ENCODE results near the gene TP53I13.

TP53I13 gene

DNA sequence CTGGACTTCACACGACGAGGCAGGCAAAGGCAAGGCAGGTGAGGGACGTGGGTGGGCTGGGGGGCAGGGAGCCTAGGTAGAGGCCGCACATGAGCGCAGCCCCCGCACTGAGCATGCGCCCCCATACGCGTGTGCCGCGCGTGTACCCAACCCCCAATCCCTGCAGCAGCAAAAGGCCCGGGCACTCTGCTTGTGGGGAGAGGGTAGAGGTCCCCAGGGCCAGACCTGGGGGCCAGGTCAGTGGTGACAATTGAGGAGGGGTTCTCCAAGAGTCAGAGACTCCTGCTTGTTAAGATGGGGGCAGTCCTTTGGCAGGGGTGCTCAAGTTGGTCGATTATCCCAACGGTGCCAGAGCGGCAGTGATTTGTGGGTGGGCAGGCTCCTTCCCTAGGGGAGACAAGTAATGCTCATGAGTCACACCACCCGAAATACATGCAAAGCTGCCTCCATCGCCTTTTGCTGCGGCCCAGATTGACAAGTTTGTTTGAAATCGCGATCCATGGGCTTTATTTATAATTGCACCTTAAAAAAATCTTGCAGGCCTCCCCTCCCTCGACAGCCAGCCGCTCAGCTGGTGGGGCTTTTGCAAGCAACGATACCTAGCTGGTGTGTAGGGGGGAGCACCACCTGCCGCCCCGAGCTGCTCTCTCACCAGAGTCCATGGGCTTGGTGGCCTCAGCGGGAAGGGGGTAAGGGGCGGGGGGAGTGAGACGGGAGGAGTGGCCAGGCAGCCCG is 22.1 kb downstream of the TP53I13 start:
- Mint-ChIP-seq H3K9me3 (no peaks in the 10 kb centered on the region), H3K4me3 (peak overlapping the region; percentile 91), H3K27me3 (no peaks in the 10 kb centered on the region), H3K4me1 (peaks cover 44% of the 10 kb centered on the region), H3K36me3 (no peaks in the 10 kb centered on the region), H3K27ac (no peak overlapping the region)
- DNase-seq (ENCODE audit: low spot score in 2 of 2) (no peak), ATAC-seq (ENCODE audit: low read depth) (no peak)

DNA sequence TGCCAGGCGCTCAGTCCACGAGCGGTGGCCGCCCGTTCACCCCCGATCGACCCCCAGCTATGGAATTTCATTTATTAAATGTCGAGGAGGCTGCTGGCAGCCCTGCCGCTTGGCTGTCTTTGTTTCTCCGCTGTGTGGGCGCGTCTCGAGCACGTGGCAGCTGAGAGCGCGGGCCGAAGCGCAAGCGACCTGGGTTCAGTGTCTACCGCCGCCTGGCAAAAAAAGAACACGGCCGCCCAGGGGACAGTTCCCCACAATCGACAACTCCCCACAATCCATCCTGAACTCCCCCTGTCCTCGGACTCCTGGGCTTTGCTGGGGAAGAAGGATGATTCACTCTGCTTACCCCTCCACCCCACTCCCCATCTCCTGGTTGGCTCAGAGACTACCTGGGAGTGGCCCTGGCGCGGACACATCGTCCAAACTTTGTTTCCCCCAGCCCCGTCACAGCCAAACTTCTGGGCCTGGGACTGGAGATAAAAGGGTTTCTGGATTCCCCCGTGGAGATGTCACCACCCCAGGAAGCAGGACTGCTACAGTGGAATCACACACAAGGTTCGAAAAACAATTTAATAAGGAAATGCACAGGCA is 22.7 kb downstream of the TP53I13 start:
- ATAC-seq (ENCODE audit: low read depth) (peak; percentile 11), DNase-seq (ENCODE audit: low spot score in 2 of 2) (no peak)
- Mint-ChIP-seq H3K4me1 (peaks cover 44% of the 10 kb centered on the region), H3K27ac (no peak overlapping the region), H3K9me3 (no peaks in the 10 kb centered on the region), H3K27me3 (no peaks in the 10 kb centered on the region), H3K36me3 (no peaks in the 10 kb centered on the region), H3K4me3 (peak overlapping the region; percentile 91)

DNA sequence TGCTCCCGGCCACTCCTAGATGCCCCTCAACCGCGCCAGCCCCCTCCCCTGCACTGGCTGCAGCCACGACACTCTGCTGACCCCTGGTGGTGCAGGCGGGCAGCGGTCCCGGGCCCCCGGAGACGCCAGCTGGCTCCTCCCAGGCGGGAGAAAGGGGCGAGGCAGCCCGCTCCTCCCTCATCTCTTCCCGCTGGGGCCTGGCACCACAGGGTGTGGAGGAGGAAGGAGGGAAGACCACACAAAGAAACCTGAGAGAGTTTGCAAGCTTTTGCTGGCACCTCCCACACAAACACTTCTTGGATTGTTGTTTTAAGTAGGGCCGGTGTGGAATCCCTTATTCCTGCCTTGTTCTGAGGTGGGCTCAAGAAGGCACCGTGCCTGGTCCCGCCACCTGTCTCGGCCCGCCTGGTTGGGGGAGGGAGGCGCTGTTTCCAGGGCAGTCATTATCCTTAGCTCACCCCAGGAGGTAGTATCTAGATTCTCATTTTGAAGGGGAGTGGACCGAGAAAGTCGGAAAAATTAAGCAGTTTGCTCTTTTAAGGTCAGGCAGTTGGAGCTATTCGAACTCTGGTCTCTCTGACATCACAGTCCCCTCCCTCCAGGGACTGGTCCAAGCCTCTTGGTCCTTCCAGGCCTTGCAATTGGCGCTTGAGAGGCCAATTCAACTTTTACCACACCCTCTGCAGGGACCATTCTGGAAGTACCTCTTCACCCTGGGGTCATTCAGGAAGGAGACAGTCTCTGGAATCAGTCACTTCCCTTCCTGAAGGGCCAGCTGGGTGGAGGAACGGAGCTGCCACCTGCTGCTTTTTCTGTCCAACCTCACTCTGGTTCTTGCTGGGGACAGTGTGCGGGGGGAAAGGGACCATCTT is 23.5 kb downstream of the TP53I13 start:
- H3K4me1 Mint-ChIP-seq: peaks cover 40% of the 10 kb centered on the region
- H3K9me3 Mint-ChIP-seq: no peaks in the 10 kb centered on the region
- peak overlapping the region; percentile 91 for H3K4me3 Mint-ChIP-seq
- ATAC-seq (ENCODE audit: low read depth) (peak; percentile 46), DNase-seq (ENCODE audit: low spot score in 2 of 2) (peak; percentile 78 to 91)
- no peaks in the 10 kb centered on the region for H3K36me3 Mint-ChIP-seq
- no peaks in the 10 kb centered on the region for H3K27me3 Mint-ChIP-seq
- H3K27ac Mint-ChIP-seq: no peak overlapping the region

DNA sequence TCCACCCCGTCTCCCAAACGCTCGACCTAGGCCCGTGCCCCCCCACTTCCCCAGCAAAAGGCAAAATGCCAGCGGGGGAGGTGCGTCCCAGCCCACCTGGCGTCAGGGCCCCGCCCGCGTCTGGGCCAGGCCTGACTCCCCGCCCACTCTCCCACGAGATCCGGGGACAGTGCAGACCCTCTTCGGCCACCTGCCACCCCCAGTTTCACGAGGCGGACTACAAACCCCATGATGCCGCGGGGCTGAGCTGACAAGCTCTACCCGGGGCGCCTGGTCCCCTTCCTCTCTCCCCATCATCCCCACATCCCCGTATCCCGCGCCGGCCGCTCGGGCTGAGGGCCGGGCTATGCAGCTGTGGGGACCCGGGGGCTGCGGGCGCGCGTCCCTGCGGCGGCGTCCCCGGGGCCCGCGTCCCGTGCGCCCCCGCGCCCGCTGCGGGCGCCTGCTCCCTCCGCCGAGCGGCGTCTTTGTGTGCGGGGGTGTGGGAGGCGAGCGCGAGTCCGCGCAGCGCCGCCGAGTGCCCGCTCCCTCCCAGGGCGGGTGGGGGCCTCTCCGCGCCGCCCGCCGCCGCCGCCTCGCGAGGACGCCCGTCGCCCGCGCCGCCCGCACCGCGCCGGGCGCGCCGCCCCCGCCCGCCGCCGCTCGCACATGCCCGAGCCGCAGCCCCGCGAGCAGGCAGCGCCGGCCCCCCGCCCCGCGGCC is 24.5 kb downstream of the TP53I13 start, which contains the start of gene ANKRD13B:
Gene ANKRD13B (plus strand): TSS at position 283 of the 702 bp plus-strand sequence. CDS start 490 bp downstream, outside the sequence.
- no peak within 1 kb of the TSS for H3K27ac Mint-ChIP-seq

DNA sequence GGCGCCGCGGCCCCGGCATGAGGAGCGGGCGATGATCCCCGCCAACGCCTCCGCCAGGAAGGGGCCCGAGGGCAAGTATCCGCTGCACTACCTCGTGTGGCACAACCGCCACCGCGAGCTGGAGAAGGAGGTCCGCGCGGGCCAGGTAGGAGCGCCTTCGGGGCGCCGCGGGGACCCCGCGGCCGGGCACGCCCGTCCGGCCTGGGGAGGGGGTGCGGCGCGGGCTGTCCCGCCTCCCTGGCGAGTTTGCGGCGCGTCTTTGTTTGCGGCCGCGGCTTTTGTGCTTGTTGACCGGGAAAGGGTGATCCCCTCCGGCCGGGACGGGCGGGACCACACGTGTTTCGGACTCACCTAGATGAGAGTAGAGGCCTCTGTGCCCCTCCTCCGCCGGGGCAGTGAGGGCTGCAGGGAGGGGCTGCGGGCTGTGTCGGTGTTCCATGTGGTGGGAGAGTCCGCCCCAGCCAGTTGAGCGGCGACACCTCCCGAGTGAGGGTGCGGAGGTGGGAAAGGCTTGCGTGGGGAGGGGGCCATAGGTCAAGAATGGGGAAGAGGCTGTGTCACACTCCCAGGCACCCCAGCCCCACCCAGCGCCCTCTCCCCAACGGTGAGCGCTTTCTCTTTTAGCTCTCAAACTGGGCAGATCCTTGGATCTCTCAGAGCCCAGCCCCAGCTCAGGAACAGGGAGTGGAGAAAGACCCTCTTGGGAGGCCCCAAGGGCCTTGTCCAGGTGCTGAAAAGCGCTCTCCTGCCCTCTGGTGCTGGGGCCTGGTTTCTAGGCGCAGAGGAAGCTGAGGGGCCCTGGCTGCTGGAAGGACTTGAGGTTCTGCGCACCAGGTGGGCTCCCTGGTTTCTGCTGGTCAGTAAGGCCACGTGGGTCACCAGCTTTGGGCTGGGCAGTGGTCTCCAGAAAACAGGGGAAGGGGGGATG is 25.4 kb downstream of the TP53I13 start:
- H3K27me3 Mint-ChIP-seq: no peaks in the 10 kb centered on the region
- H3K27ac Mint-ChIP-seq: no peak overlapping the region
- ATAC-seq (ENCODE audit: low read depth): no peak
- peaks cover 28% of the 10 kb centered on the region for H3K4me1 Mint-ChIP-seq
- DNase-seq (ENCODE audit: low spot score in 2 of 2): no peak
- peak overlapping the region; percentile 82 for H3K4me3 Mint-ChIP-seq
- no peaks in the 10 kb centered on the region for H3K36me3 Mint-ChIP-seq
- H3K9me3 Mint-ChIP-seq: no peaks in the 10 kb centered on the region

More for the DNA sequence above, 24.5 kb downstream of the TP53I13 start, which contains the start of gene ANKRD13B:
- no peaks in the 10 kb centered on the region for H3K9me3 Mint-ChIP-seq
- H3K36me3 Mint-ChIP-seq: no peaks in the 10 kb centered on the region
- H3K4me3 Mint-ChIP-seq: peak within 1 kb of the TSS; percentile 91
- ATAC-seq (ENCODE audit: low read depth): no peak
- peaks cover 35% of the 10 kb centered on the region for H3K4me1 Mint-ChIP-seq
- H3K27me3 Mint-ChIP-seq: no peaks in the 10 kb centered on the region
- peak in 1 of 2 donors; percentile 59 for DNase-seq (ENCODE audit: low spot score in 2 of 2)

DNA sequence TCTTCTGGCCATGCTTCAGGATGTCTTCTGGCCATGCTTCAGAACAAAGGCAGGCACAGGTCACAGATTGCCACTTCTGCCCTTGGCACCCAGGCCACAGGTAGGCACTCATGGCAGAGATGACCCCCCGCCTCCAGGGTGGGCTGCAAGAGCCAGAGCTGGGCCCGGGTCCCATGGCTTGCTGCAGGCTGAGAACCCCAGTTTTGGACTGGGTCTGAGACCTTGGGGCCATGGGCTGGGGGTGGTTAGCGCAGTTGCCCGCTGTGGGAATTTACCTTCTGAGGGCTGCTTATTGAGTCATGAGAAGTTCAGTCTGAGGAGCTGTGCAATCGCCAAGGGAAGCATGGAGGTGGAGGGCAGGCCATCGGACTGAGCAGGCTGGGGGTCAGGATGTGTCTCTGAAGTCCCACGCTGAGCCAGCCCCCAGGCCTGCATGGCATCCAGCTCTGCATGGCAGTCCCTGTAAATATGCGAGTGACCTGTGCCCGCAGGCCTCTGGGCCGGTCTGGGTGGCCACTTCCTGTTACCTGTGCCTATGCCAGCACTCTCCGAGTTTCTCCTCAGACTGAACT is 26.1 kb downstream of the TP53I13 start:
- Mint-ChIP-seq H3K4me3 (peak overlapping the region; percentile 72), H3K27ac (no peak overlapping the region), H3K27me3 (no peaks in the 10 kb centered on the region), H3K36me3 (no peaks in the 10 kb centered on the region), H3K9me3 (no peaks in the 10 kb centered on the region), H3K4me1 (peaks cover 28% of the 10 kb centered on the region)
- ATAC-seq (ENCODE audit: low read depth) (no peak), DNase-seq (ENCODE audit: low spot score in 2 of 2) (no peak)

DNA sequence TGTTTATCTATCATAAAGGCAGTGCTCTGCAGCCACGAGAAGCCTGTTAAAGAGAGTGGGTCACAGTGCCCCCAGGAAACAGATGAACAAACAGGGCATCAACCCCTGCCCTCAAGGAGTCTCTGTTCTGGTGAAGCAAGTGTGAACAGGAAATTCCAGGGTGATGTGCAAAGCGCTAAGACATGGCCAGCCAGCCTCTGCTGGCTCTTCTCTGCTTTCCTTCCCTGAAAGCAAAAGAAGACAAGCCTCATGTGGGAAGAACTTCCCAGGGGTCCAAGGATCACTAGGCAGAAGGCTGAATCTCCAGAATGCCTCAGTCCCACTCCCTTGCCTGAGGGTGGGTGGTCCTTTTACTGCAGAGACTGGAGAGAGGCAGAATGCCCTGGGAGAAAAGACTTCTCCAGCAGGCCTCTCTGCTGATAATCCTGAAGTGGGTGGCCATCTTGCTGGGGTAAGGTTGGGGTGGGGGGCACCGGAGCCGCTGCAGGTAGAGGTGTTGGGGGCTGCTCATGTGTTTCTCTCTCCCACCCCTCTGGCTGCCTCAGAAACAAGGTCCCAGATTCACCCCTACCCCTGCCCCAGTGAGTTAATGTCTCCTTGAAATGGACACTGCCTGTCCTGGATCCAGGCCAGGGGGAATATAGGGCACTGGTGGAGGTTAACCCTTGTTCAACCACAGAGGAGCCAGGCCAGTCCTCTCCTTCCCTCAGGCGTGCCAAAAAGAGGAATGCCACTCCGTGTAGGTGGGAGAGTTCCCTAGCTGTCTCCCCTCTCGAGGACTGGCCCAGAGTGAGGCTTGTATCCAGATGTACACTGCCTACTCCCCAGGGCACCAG is 26.8 kb downstream of the TP53I13 start:
- no peaks in the 10 kb centered on the region for H3K27me3 Mint-ChIP-seq
- peaks cover 22% of the 10 kb centered on the region for H3K4me1 Mint-ChIP-seq
- H3K4me3 Mint-ChIP-seq: peak overlapping the region; percentile 72
- H3K9me3 Mint-ChIP-seq: no peaks in the 10 kb centered on the region
- DNase-seq (ENCODE audit: low spot score in 2 of 2): no peak
- no peaks in the 10 kb centered on the region for H3K36me3 Mint-ChIP-seq
- ATAC-seq (ENCODE audit: low read depth): no peak
- H3K27ac Mint-ChIP-seq: no peak overlapping the region

DNA sequence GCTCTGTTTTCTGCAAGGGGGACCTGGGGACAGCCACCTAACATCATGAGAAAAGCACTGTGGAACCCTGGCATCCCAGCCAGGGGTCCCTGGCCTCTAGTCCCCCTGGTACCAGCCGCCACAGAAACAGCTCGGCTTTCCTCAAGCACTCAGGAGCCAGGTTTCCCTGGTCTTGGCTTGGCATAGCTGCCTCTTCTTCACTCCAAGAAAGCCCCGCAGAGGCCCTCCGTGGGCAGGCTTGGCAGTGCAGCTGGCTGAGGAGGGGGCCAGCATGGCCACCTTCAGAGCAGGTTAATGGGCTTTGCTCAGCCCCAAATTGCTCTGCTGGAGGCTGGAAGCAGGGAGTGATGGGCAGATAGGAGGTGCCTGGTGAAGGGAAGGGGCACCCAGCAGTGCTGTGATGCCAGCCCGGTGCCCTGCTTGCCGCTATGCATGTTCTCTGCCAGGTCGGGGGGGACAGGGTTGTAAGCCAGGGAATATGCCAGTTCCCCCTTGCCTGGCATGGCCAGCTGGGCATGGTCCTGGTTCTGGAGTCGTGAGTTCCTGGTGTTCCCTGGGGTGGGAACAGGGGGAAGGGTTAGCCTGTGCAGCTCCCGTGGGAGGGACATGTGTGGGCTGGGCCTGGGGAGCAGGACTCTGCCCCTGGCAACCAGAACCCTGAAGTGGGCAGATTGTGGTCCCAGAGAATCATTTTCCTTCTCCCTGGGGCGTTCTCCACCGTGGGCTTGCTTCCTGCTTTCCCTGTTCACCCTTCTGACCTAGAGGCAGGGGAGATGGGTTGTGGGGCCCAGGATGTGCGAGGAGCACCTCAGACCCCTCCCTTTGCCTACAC is 27.7 kb downstream of the TP53I13 start:
- Mint-ChIP-seq H3K9me3 (no peaks in the 10 kb centered on the region), H3K4me3 (no peak overlapping the region), H3K27me3 (no peaks in the 10 kb centered on the region), H3K36me3 (no peaks in the 10 kb centered on the region), H3K27ac (no peak overlapping the region), H3K4me1 (peaks cover 15% of the 10 kb centered on the region)
- DNase-seq (ENCODE audit: low spot score in 2 of 2) (no peak), ATAC-seq (ENCODE audit: low read depth) (no peak)

DNA sequence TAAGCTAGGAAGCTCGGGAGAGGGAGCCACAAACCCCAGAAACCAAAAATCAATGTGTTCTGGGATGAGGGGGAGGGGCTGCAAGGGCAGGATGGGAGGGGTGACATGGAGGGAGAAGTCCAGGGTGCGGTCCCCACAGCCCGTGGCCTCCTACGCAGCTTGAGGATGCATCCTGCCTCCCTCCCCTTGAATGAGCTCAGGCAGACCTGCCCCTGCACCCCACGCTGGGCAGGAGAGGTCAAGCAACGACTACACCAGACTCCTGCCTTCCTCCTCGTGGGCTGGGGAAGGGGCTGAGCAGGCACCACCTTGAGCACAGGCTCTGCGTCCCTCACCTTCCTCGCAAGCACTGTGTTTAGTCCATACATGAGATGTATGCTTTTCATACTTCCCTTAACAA is 28.3 kb downstream of the TP53I13 start:
- ATAC-seq (ENCODE audit: low read depth): no peak
- Mint-ChIP-seq H3K9me3 (no peaks in the 10 kb centered on the region), H3K36me3 (no peaks in the 10 kb centered on the region), H3K27me3 (no peaks in the 10 kb centered on the region), H3K4me1 (peaks cover 8% of the 10 kb centered on the region), H3K27ac (no peak overlapping the region), H3K4me3 (no peak overlapping the region)
- no peak for DNase-seq (ENCODE audit: low spot score in 2 of 2)

DNA sequence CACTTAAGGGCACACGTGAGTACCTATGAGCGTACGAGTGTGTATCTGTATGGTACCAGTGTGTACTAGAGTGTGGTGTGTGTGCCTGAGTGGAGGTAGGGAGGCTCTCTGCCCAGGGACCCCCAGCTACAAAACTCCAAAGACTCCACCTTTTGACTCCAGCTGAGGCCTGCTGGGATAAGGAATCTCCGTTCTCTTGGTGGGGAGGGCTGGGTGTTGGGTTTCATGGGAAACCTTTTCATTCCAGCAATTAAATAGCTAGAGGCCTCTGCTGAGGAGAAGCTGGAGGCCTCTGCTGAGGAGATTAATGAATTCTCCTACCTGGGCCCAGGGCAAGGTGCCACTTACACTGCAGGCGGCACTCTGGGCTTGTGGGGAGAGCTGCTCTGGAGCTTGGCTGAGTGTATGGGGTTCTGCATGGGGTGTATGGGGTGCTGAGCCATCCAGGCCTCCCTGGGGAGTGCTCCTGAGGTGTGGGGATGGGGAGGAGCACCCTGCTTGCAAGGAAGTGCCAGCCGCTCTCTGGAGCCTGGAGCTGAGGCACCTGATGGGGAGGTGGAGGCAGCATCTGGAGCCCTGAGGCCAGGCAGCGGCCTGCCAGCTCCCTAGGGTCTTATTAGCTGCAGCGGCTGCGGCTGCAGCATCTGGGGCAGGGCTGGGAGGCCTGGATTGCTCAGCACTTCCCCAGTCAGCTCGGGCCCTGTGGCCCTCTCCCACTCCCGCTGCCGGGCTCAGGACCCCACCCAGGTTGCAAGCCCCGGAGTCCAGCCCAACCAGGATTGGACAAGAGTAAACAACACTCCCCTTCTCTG is 29.1 kb downstream of the TP53I13 start:
- H3K4me3 Mint-ChIP-seq: no peak overlapping the region
- ATAC-seq (ENCODE audit: low read depth): no peak
- no peaks in the 10 kb centered on the region for H3K36me3 Mint-ChIP-seq
- no peak for DNase-seq (ENCODE audit: low spot score in 2 of 2)
- peaks cover 4% of the 10 kb centered on the region for H3K4me1 Mint-ChIP-seq
- no peaks in the 10 kb centered on the region for H3K9me3 Mint-ChIP-seq
- no peaks in the 10 kb centered on the region for H3K27me3 Mint-ChIP-seq
- H3K27ac Mint-ChIP-seq: no peak overlapping the region

All from memory B cell (primary cell).